Renal pelvis (tissue), 12 donors: ENCODE measurements around the gene RIGI. TPM values are rescaled to one million over a fixed set of nuclear protein-coding genes. Genes with fewer than 3 reads are reported as not detected.
"Not testable (repeated sequence)": the region's sequence is repeated elsewhere in the genome, so short reads cannot be mapped to it uniquely, and the experiment has no call there.

ENCODE experiments used
- DNase-seq: peaks from one replicate; pipeline ENCODE4 v3.0.0-alpha.2; 2013
- long read RNA-seq, 16 experiments: transcript quantifications; one replicate each; lab custom pipeline, GENCODE V29; 2026
- polyA plus RNA-seq, 3 donors: library from polyadenylated mRNA; unstranded; fragments of 120-200 nt; gene quantifications; one replicate each; pipeline ENCODE4 v1.2.1, GENCODE V29; 2013; ENCODE audit not compliant: insufficient read length in 3 of 3

The RIGI gene
- 10 to 100 TPM; 10.6 to 12.6 (median 12.3) TPM for polyA plus RNA-seq
- long read RNA-seq, donor 1, result 0 reads
- long read RNA-seq, donor 2, result 0 reads
- long read RNA-seq, donor 3, result 0 reads
- long read RNA-seq, donor 4, result 0 reads
- long read RNA-seq, donor 5, result 0 reads
- long read RNA-seq, donor 6, result 0 reads
- long read RNA-seq, donor 7, result 0 reads
- long read RNA-seq, donor 8, result 0 reads
- long read RNA-seq, donor 9, partial matches to known transcripts, result 10 of 10 reads
- long read RNA-seq, donor 9, other reads (novel, unspliced or antisense), result 0 of 10 reads
- long read RNA-seq, donor 10, result 0 reads
- long read RNA-seq, donor 11, result 0 reads
- long read RNA-seq, donor 12, result 0 reads
- long read RNA-seq, donor 13, result 0 reads
- long read RNA-seq, donor 14, result 0 reads
- long read RNA-seq, donor 15, result 0 reads
- long read RNA-seq, donor 16, full-length matches to known transcripts, result 1 of 1 reads
- long read RNA-seq, donor 16, partial matches to known transcripts, result 0 of 1 reads
- long read RNA-seq, donor 16, other reads (novel, unspliced or antisense), result 0 of 1 reads

DNA sequence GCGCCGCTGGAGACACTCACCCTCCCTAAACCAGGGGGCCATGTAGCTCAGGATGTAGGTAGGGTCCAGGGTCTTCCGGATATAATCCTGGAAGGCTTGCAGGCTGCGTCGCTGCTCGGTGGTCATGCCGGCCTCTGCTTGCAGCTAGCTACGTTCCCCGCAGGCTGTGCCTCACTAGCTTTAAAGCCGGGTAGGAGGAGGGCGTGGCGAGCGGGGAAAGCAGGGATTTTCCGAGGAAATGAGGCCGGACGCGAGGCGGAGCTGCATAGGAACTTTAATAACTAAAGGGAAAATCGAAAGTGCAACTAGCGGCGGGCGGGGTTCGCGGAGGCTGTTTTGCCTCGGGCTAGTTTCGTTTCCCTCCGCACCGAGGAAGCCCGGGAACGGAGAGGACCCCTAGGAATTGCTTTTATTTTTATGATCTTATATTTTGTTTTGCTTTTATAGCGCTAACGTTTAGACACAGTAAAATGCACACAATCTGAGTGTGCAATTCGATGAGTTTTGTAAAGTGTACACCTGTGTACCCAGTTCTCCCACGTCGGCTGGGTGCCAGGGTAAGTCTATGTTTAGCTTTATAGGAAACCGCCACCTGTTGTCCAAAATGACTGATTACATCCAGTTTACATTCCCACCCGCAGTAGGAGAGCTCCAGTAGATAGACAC, at the start of gene RIGI:
Gene RIGI, minus strand, starts transcription at position 156 of the 666 bp plus-strand sequence. Its CDS starts 30 bp downstream, at position 126.
- peak; percentile 92 for DNase-seq

DNA sequence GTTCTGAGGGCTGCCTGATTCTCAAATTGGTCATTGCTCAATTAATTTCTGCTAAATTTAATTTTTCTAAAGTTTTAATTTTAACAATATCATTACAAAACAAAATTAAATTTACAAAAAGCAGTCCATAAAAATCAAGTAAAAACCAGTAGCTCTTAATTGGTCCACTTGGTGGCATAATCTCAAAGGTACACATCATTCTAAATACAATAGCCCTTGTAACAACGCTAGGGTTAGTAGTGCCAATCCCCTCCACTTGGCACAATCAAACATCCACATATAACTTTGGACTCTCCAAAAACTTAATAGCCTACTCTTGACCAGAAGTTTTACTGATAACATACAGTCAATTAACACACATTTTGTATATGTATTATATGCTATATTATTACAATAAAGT, 48.9 kb upstream of the RIGI start:
- no peak for DNase-seq

DNA sequence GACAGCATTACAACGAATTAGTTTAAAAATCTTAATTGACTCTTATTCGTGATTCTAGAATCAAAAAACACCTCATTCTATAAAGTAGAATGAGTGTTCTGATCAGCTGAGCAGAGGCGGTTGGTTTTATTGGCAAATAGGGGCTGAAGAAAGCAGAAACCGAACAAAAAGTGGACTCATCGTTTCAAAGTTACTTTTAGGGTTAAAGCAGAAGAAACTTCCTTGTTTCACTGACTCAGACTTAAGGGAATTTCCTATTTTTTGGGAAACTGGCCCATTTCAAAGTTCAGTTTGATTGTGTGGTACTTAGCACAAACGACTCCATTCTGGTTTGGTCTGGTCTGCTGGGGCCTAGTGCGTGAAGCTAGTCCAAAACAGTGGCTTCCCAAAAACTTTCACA, 47.8 kb upstream of the RIGI start:
- no peak for DNase-seq

DNA sequence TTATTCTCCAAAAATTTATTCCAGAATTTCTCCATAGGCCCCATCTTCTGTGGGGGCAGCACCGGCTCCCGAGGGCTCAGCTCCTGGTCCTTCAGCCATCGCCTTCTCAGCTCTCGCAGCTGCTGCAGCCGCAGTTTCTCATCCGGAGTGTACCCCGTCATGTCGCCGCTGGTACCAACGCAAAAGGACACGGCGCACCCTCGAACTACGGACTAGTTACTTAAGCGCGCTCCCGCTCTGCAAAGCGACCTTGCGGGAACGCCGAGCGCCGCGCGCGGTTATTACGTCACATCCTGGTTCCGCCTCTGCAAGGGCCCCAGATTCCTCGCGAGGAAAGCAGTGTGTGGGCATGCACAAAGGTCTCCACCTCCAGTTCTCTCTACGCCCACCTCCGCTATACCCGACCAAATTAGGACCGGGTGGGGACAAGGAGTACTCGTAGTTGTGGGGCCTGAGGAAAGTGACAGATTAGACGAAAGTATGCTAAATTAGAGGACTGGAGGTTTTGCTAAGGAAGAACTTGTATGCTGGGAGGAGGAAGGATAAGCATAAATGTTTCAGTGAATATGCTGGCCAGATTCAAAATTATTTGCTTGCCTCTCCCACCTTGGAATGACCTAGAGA, 47.0 kb upstream of the RIGI start, which contains the start of gene NDUFB6:
Gene NDUFB6, minus strand, starts transcription at position 260 of the 624 bp plus-strand sequence. Its CDS starts 99 bp downstream, at position 161.
- peak; percentile 94 for DNase-seq

DNA sequence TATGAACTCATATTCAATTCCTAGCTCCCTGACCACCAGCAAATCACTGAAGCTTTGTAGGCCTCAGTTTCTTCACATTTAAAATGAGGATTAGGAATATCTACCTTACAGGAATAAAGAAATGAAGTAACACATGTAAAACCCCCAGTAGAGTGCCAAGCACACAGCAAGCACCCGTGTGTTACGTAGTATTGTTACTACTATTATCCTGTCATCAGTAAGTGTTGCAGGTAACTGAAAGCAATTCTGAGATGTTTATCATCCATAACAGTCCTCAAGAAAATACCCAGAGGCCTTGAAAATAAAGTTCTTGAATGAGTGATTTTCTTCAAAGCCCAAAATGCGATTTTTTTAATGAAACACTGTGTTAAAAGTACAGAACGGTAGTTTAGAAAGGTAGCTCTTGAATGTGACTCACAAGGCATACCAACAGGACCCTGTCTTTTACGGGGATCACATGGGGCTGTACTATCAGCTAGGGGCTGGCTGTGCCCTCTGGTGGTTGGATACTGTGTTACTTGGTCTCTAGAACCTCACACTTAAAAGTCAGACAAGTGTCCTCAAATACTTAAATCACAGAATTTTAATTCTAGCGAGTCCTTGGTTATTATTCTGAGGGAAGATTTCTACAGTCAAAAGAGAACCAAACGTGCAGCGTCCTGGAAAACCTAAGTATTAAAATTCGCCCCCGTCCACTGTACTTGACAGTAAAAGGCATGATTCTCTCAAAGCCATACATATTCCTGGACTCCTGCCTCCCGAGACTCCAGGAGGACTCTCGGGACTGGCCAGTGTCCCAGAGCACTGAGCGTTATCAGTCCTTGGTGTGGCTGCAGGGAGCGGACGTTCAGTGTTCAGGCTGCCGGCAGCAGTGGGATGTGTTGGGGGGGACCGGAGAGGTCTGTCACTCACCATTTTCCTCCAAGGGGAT, 46.2 kb upstream of the RIGI start:
- peak; percentile 67 for DNase-seq

DNA sequence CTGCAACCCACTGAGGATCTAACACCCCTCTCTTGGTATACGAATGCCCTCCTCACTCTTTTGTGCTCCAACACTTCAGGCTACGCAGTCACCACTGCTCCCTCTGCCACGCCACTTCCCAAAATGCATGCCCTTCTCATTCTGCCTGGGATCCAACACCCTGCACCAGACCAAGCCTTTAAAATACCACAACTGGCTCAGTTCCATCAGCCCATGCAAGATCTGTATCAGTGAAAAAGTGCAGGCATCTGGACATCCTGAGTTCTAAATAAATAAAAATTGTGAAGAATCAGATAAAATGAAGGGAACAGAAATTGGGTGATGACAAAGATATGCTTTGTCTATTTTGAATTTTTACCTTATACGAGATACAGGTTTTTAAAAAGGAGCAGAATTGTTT, 44.3 kb upstream of the RIGI start:
- no peak for DNase-seq

DNA sequence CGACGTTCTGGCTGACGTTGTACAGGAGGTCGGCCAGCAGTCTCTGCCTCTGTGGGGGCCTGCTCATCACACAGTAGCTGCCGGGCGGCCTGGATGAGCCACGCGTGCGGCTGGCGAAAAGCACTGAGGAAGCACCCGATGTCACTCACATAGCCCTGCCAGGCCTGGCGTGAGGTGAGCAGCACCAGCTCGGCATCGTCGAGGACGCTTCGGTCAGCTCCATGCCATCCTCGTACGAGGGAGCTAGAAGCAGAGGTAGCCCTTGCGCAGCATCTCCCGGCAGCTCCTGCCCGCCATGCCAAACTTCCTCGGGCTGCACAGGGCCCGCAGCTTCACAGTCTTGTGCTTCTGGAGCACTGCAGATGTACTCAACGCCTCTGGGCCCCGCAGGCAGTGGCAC, 40.8 kb upstream of the RIGI start:
- DNase-seq, result no peak

DNA sequence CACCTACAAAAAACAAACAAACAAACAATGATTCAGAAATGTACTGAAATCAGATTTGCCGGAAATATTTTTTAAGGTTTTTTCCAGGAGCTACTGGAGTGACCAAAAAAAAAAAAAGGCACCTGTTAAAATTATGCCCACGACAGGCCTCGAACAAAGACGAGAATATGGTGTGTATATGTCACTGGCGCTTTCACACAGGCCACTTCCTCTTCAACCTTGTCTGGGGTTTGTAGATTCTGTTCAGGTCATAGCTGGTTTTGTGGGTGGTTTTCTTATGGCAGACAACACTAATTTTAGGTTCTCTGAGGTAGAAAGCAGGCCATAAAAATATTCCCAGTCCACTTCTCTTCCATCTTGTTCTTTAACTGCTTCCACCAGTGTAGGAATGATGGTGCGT, 40.0 kb upstream of the RIGI start:
- DNase-seq, result no peak

DNA sequence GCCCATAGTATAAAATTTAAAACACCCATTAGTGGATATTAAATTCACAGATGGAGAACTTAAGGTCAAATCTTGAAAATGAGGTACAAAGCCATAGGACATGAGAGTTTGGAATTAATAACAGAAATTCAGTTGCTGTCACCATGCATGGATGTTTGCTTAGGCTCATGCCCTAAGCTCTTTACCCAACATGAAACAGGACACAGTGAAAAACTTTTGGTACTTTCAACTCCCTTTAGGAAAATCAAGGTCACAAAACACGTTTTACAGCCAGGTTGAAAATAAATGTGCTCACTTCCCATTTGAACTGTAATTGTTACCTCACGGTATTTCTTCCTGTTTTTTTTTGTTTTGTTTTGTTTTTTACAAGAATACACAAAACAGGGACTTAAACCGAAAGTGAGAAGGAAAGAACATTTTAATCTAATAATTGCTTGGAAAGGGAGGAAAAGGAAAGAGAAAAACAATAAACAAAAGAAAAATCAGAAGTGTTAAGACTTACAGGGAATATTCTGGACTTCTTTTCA, 32.5 kb upstream of the RIGI start:
- no peak for DNase-seq

DNA sequence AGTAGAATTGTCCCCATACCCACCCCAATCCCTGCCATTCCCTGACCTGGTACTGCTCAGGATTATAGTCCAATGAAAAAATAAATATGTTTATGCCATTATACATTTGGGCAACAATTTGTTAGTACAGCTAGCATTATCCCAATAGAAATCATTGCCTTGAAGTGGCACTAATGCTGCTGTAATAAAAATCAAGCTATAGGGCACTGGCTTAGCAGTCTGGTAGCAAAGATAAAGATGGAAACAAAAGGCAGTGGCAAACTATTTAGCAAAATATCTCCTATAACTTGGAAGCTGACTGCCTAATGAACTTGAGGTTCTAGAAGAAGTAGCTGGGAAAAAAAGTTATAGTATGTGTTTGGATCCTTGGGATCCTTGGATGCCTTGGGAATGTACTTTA, 28.6 kb upstream of the RIGI start:
- no peak for DNase-seq

DNA sequence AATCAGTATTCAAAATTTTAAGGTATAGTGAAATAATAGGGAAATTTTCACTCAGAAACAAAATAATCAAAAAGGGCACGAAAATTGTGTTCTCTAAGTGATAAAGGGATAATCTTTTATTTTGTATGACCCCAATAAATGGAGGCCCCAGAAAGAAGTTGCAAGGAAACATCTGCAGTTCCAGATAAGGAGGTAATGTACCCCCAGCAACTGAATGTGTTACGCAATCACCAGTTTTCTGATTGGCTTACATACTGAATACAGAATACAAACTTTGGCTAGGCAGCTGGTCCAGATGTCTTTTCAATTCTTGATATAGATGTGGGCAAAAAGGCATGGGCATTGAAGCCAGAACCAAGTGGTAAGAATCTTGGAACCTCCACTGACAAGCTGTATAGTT, 28.1 kb upstream of the RIGI start:
- DNase-seq, result no peak

DNA sequence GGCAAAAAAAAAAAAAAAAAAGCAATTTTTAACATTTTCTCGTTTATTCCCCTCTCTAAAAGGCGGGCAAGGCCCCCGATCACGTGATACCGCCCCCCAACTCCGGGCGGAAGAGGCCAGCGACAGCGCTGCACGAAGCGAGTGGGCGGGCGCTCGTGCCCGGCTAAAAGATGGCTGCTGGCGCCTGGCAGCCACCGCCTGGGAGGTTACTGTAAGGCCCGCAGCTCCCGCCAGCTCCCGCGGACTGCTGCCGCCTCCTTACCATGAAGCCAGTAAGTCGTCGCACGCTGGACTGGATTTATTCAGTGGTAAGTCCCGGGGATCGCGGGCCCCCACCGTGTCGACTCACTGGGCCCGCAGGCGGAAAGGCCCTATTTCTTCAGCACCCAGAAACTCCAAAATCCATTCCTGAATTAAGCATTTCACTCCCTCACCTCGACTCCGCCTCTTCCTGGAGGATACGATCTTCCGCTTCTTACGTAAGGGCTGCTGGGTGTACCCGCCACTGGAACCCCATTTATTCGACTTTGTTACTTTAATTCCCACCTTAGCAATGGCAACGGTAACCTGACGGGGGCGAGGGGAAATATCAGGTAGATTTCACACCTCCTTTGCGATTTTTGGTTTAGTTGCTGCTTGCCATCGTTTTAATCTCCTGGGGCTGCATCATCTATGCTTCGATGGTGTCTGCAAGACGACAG, 26.3 kb upstream of the RIGI start, which contains the start of the genes SMIM27 and TOPORS:
Gene SMIM27, plus strand, starts transcription at position 156 of the 701 bp plus-strand sequence. Its CDS starts 108 bp downstream, at position 264.
Gene TOPORS, minus strand, starts transcription at position 415 of the 701 bp plus-strand sequence. Its CDS starts 150 bp downstream, at position 265.
- DNase-seq, result peak; percentile 92

DNA sequence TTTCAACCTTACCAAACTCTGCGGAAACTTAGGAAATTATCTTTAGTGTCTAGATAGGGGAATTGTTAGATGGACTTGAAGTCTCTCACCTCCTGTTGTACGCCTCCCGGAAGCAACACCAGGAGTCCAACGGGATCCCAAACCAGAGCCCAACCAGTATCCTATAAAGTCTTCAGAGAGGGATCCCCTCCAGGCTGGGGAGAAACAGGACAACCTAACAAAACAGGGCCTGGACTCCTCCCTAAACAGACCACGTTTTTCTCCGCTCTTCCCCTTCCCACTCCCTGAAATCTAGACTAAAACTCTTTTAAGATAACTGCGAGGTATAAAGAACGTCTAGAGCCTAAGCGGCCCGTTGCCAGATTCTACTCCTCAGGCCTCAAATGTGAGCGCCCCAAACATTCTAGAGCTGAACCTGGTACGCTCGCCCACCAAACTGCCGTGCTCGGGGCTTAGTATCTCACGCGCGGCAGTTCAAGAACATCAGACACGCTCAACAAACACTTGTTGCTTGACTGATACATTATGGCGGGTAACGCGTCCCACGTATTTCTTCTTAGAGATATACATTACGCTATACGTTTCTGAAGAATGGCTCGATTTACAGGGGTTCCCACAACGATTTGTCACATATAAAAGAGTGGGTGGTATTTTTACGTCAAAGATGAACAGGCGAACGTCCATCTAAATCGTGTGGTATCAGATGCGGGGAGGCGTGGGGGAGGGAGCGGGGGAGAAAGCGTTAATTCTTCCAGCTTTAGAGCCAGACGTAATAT, 25.5 kb upstream of the RIGI start:
- peak; percentile 54 for DNase-seq

DNA sequence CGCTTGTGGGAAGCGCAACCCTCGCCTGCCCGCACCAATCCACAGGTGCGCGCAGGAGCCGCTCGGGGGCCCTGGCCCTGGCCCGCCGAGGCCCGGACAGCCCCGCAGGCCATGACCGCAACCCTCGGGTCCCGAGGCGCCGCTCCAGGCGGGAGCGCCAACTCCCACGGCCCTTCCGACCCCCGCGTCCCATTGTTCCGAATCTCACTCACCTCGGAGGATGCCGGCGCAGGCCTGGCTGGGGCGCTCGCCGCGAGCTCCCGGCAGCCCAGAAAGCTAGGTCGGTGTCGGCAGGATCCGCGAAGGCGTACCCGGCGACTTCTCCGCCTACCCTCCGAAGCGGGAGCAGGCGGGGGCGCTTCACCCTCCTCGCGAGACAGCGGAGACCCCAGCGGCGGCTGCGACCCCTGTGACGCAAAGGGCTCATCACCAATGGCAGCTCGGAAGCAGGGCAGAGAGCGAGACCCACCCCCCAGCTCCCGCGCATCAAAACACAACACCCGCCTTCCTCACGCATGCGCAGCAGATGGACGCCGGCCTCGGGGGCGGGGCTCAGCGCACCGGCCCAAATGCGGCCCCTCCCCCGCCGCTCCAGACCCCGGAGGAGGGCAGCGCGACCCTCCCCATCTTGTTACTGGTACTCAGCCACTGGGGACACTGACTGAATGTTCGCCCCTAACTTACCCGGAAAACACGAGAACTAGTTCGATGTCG, 24.7 kb upstream of the RIGI start:
- peak; percentile 97 for DNase-seq

DNA sequence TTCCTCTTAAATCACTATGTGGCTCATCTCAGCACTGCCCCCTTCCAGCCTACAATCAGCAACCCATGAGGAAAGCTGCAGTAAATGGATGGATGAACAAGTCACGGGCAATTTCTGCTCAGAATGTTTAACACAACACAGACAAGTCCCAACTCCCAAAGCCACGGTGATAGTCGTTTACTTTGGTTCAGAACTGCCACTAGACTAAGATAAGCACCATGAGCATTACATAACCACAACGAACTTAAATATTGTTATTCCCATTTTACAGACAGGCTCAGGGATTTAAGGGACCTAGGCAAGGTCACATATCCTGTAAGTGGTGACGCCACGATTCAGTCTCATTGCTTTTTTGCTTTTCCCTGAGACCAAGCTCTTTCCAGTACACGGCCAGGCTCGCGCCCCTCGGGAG, 24.2 kb upstream of the RIGI start:
- peak; percentile 42 for DNase-seq

DNA sequence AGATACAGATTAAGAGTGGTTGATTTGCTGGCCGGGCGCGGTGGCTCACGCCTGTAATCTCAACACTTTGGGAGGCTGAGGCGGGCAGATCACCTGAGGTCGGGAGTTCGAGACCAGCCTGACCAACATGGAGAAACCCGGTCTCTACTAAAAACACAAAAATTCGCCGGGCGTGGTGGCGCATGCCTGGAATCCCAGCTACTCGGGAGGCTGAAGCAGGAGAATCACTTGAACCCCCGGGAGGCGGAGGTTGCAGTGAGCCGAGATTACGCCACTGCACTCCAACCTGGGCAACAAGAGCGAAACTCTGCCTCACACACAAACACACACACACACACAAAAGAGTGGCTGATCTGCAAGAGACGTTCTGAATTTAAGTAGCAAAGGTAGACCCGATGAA, 22.2 kb upstream of the RIGI start:
- DNase-seq, result not testable (repeated sequence)

DNA sequence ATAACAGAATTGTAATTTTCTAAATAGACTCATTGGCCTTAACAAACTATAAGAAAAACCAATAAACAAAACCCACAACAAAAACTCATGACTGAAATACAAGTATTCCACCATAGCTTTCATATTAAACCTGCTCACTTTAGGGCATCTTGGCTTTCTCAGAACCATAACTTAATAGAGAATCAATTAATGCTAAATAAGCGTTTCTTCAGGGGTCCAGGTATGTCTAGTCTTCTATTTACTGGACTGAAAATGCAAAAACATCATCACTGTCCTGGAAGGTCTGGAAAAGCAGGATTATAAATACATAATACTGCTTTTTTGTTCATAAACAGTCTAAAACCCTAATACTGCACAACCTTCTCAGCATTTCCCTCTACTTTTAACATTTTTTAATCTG, 19.9 kb upstream of the RIGI start:
- no peak for DNase-seq

DNA sequence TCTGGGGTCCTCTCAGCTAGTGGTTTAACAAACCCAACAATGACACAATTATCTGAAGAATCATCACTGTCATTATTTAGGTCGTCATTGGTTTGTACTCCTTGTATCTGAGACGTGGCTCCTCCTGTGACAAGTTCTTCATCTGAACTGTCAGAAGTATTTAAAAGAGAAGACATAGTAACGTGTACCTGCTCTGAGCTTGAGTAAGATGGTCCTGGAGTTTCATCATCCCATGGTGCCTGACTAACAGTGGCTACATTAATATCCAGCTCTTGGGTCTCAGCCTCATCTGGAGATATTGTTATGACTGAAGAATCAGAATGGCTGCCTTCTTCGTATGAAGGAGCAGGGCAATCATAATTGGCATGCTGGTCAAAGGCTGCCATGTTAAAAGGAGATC, 17.1 kb upstream of the RIGI start:
- DNase-seq, result no peak

DNA sequence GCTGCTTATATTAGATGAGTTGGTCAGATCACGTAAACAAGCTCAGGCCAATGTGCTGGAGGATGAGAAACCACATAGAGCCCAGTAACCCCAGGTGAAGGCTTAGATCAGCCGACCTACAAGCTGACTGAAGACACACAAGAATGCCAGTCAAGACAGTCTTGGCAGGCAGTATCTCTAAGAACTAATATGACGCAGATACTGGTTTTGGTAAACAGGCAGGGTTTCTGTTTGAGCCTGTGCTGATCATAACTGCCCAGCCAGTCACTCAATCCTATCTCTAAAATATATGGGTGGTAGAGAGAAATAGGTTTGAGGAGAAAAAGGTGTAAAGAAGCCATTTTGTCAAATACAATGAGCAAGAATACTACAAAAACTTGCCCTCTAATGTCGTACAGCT, 7.8 kb upstream of the RIGI start:
- DNase-seq, result no peak
